ENCODE measurements around the gene PLCB1. TPM values are rescaled to one million over a fixed set of nuclear protein-coding genes. Genes with fewer than 3 reads are reported as not detected.

PLCB1 gene
- total RNA-seq, 1 experiment from 2014 or later, result 6.8 TPM

DNA sequence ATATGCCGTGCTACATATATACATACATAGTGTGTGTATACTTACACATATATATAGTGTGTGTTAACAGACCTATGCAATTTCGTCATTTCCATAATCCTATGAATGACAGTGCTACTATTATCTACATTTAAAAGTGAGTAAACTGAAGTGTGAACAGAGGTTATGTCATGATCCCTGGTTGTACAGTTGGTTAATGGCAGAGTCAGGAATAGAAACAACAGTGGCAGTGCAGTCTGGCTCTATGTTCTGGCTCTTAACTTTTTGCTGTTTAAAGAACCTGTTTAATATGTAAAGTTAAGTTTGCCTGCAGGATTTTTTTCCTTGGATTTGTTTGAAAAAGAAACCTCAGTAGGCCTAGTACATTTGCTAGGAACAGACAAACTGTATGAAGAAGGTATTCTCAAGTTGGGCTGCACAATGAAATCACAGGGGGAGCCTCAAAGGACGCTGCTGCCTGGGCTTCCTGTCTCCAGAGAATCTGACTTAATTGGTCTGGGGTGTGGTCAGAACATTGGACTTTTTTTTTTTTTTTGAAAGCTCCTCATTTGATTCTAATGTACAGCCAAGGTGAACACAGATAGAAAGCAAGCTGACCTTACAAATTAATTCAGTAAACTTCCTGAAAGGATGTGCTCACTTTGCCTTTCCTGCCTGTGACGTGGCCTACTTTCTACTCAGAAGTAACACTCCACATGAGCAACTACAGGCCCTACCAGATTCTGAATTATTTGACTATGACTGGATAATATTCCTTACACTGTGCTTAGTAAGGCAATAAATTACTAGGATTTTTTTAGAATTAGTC is 29.4 kb downstream of the PLCB1 start:
- TF ChIP-seq EZH2 (IDR thresholded peaks at IDR 0.05; ENCODE audit: borderline replicate concordance, low read depth, low read length, poor library complexity, severe bottlenecking), result no peak
- TF ChIP-seq, protein P1, sequence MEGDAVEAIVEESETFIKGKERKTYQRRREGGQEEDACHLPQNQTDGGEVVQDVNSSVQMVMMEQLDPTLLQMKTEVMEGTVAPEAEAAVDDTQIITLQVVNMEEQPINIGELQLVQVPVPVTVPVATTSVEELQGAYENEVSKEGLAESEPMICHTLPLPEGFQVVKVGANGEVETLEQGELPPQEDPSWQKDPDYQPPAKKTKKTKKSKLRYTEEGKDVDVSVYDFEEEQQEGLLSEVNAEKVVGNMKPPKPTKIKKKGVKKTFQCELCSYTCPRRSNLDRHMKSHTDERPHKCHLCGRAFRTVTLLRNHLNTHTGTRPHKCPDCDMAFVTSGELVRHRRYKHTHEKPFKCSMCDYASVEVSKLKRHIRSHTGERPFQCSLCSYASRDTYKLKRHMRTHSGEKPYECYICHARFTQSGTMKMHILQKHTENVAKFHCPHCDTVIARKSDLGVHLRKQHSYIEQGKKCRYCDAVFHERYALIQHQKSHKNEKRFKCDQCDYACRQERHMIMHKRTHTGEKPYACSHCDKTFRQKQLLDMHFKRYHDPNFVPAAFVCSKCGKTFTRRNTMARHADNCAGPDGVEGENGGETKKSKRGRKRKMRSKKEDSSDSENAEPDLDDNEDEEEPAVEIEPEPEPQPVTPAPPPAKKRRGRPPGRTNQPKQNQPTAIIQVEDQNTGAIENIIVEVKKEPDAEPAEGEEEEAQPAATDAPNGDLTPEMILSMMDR (conservative IDR thresholded peaks at IDR 0.05; ENCODE audit: low read depth, low read length), result no peak
- intact Hi-C loops (cut with micrococcal nuclease; ENCODE audit: unreplicated experiment), result no loop called here
- Histone ChIP-seq H3K9me3 (ENCODE audit: low read depth, low read length, poor library complexity, severe bottlenecking) (no peaks in the 10 kb centered on the region), H3K27ac (ENCODE audit: low read depth, low read length, poor library complexity, severe bottlenecking) (peak overlapping the region; percentile 40), H3K27me3 (replicated peaks; ENCODE audit: insufficient read depth, low read depth, low read length, poor library complexity) (no peaks in the 10 kb centered on the region), H3K4me3 (ENCODE audit: low read depth, low read length, poor library complexity, severe bottlenecking) (no peak overlapping the region), H3K4me1 (ENCODE audit: insufficient read depth, low read length, poor library complexity, severe bottlenecking) (peaks cover 21% of the 10 kb centered on the region), H3K36me3 (ENCODE audit: insufficient read depth, low read length, poor library complexity, severe bottlenecking) (no peaks in the 10 kb centered on the region)
- no TSS peak for BruUV-seq (replicated peaks)
- peak; percentile 55 for DNase-seq (ENCODE audit: low spot score)
- POLR2A ChIA-PET (ENCODE audit: low non-redundant PET), result no interaction called here
- CTCF ChIA-PET, result no interaction called here

DNA sequence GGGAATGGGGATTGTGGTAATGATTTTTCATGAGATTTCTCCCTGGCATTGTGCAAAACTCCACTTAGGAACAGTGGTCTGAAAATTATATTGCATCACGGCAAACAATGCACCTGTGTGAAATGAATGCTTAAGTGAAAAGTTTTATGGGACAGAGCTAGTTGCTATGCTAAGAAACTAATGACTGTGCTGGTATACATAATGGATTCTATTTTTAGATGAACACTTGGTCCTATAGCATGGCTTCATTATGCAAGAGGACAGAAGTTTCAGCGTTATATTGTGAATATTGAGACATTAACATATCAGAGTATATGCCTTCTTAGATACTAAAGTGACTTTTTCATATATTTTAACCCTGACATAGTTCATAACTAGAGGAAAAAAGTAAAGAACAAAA is 30.5 kb downstream of the PLCB1 start:
- POLR2A ChIA-PET (ENCODE audit: low non-redundant PET), result no interaction called here
- CTCF ChIA-PET, result no interaction called here
- intact Hi-C loops (cut with micrococcal nuclease; ENCODE audit: unreplicated experiment), result no loop called here

DNA sequence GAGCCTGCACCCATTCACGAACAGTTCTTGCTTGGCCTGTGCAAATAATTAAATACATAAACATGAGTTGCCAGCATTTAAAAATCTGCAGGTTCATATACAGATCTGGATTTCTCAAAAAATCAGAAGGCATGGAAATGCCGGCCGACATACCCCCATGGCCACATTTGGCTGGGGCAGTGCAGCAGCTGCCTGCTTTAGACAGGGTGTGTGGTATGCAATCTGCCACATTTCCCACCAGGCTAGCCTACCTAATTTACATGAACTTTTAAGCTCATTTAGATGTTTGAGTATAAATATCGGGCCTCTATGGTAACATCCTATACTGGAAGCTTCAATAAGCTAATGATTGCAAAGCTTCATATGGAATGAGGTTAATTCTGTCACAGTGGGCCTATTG is 31.5 kb downstream of the PLCB1 start:
- no TSS peak for BruUV-seq (replicated peaks)
- no peak overlapping the region for H3K27ac ChIP-seq (ENCODE audit: low read depth, low read length, poor library complexity, severe bottlenecking)
- ChIA-PET POLR2A (ENCODE audit: low non-redundant PET) (no interaction called here), CTCF (no interaction called here)
- H3K36me3 ChIP-seq (ENCODE audit: insufficient read depth, low read length, poor library complexity, severe bottlenecking), result no peaks in the 10 kb centered on the region
- DNase-seq (ENCODE audit: low spot score), result no peak
- no peak overlapping the region for H3K4me3 ChIP-seq (ENCODE audit: low read depth, low read length, poor library complexity, severe bottlenecking)
- H3K9me3 ChIP-seq (ENCODE audit: low read depth, low read length, poor library complexity, severe bottlenecking), result no peaks in the 10 kb centered on the region
- intact Hi-C loops (cut with micrococcal nuclease; ENCODE audit: unreplicated experiment), result no loop called here
- TF ChIP-seq EZH2 (IDR thresholded peaks at IDR 0.05; ENCODE audit: borderline replicate concordance, low read depth, low read length, poor library complexity, severe bottlenecking), result no peak
- TF ChIP-seq, protein P1 (conservative IDR thresholded peaks at IDR 0.05; ENCODE audit: low read depth, low read length), result no peak
- H3K27me3 ChIP-seq (replicated peaks; ENCODE audit: insufficient read depth, low read depth, low read length, poor library complexity), result no peaks in the 10 kb centered on the region
- peaks cover 16% of the 10 kb centered on the region for H3K4me1 ChIP-seq (ENCODE audit: insufficient read depth, low read length, poor library complexity, severe bottlenecking)

More for the DNA sequence above, 30.5 kb downstream of the PLCB1 start:
- Histone ChIP-seq H3K27ac (ENCODE audit: low read depth, low read length, poor library complexity, severe bottlenecking) (no peak overlapping the region), H3K27me3 (replicated peaks; ENCODE audit: insufficient read depth, low read depth, low read length, poor library complexity) (no peaks in the 10 kb centered on the region), H3K36me3 (ENCODE audit: insufficient read depth, low read length, poor library complexity, severe bottlenecking) (no peaks in the 10 kb centered on the region), H3K4me1 (ENCODE audit: insufficient read depth, low read length, poor library complexity, severe bottlenecking) (peaks cover 16% of the 10 kb centered on the region), H3K4me3 (ENCODE audit: low read depth, low read length, poor library complexity, severe bottlenecking) (no peak overlapping the region), H3K9me3 (ENCODE audit: low read depth, low read length, poor library complexity, severe bottlenecking) (no peaks in the 10 kb centered on the region)
- TF ChIP-seq, protein P1 (conservative IDR thresholded peaks at IDR 0.05; ENCODE audit: low read depth, low read length), result no peak
- no peak for TF ChIP-seq EZH2 (IDR thresholded peaks at IDR 0.05; ENCODE audit: borderline replicate concordance, low read depth, low read length, poor library complexity, severe bottlenecking)
- DNase-seq (ENCODE audit: low spot score), result no peak
- no TSS peak for BruUV-seq (replicated peaks)
